ENCODE results near the gene ENPP6.

Gene ENPP6

DNA sequence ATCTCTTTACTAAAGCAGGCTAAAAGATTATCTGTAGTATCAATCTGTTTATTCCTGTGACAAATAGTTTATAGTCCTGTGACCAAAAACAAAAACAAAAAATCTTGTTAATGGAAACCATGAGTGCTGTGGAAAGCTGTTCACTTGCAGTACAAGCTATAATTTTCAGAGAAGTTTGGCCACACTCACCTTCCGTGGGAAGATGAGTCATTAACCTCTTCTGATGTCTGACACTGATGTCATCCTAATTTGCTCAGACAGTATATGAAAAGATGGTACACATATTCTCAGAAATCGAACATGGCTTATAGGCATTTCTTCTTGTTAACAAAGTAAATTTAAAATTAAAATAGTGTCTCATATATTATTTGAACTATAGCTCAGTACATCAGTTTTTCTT, 19.9 kb upstream of the ENPP6 start:
- TF ChIP-seq, protein P1, sequence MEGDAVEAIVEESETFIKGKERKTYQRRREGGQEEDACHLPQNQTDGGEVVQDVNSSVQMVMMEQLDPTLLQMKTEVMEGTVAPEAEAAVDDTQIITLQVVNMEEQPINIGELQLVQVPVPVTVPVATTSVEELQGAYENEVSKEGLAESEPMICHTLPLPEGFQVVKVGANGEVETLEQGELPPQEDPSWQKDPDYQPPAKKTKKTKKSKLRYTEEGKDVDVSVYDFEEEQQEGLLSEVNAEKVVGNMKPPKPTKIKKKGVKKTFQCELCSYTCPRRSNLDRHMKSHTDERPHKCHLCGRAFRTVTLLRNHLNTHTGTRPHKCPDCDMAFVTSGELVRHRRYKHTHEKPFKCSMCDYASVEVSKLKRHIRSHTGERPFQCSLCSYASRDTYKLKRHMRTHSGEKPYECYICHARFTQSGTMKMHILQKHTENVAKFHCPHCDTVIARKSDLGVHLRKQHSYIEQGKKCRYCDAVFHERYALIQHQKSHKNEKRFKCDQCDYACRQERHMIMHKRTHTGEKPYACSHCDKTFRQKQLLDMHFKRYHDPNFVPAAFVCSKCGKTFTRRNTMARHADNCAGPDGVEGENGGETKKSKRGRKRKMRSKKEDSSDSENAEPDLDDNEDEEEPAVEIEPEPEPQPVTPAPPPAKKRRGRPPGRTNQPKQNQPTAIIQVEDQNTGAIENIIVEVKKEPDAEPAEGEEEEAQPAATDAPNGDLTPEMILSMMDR (IDR thresholded peaks at IDR 0.05; ENCODE audit: low read depth, low read length) = no peak
- no peak for TF ChIP-seq EZH2phosphoT487 (IDR thresholded peaks at IDR 0.05; ENCODE audit: low read depth)
- no peak overlapping the region for H3K27ac ChIP-seq (ENCODE audit: low read length)
- no peak overlapping the region for H3K4me2 ChIP-seq (ENCODE audit: low read length)

DNA sequence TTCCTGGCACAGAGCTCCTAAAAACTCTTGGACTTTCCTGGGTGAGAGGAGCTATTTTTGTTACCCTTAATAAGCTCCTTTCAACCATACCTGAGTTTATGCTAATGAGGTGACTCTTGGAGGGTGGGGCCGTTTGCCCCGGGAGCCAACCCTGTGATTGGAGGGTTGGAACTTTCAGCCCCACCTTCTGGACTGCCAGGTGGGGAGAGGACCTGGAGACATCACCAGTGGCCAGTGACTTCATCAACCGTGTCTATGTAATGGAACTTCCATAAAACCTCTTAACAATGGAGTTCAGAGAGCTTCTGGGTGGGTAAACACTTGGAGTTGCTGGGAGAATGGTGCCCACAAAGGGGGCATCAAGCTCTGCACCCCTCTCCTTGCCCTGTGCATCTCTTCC, 17.9 kb upstream of the ENPP6 start:
- Histone ChIP-seq H3K27ac (ENCODE audit: low read length) (no peak overlapping the region), H3K4me2 (ENCODE audit: low read length) (no peak overlapping the region), H3K27me3 (ENCODE audit: low read depth, low read length) (no peaks in the 10 kb centered on the region), H3K9me3 (ENCODE audit: insufficient read depth, low read length) (no peaks in the 10 kb centered on the region), H3K36me3 (replicated peaks; ENCODE audit: low read depth, low read length) (no peaks in the 10 kb centered on the region), H2AFZ (ENCODE audit: low read depth, low read length) (no peak overlapping the region), H3K4me1 (ENCODE audit: low read length) (no peaks in the 10 kb centered on the region), H3K9ac (ENCODE audit: low read length) (no peak overlapping the region), H4K20me1 (ENCODE audit: insufficient read depth, low read length) (no peaks in the 10 kb centered on the region), H3K79me2 (ENCODE audit: low read length) (no peaks in the 10 kb centered on the region), H3K4me3 (ENCODE audit: low read length) (no peak overlapping the region)
- TF ChIP-seq EZH2phosphoT487 (IDR thresholded peaks at IDR 0.05; ENCODE audit: low read depth) = no peak
- TF ChIP-seq, protein P1 (IDR thresholded peaks at IDR 0.05; ENCODE audit: low read depth, low read length) = no peak

More for the DNA sequence above, 19.9 kb upstream of the ENPP6 start:
- Histone ChIP-seq H4K20me1 (ENCODE audit: insufficient read depth, low read length) (no peaks in the 10 kb centered on the region), H3K79me2 (ENCODE audit: low read length) (no peaks in the 10 kb centered on the region), H2AFZ (ENCODE audit: low read depth, low read length) (no peak overlapping the region), H3K4me1 (ENCODE audit: low read length) (no peaks in the 10 kb centered on the region), H3K4me3 (ENCODE audit: low read length) (no peak overlapping the region), H3K9ac (ENCODE audit: low read length) (no peak overlapping the region), H3K9me3 (ENCODE audit: insufficient read depth, low read length) (no peaks in the 10 kb centered on the region), H3K36me3 (replicated peaks; ENCODE audit: low read depth, low read length) (no peaks in the 10 kb centered on the region), H3K27me3 (ENCODE audit: low read depth, low read length) (no peaks in the 10 kb centered on the region)

DNA sequence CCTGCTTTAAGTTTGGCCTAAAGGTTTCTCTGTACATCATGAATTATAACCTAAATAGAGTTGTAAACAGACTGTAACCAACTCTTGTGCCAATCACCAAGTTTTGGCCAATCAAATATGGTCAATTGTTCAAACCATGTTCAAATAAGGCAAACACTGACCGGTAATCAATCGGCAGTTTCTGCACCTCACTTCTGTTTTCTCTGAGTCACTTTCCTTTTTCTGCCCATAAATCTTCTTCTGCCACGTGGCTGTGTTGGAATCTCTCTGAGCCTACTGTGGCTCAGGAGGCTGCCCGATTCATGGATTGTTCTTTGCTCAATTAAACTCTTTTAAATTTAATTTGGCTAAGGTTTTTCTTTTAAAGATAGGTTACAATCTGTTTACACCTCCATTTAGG, 16.5 kb upstream of the ENPP6 start:
- no peaks in the 10 kb centered on the region for H3K9me3 ChIP-seq (ENCODE audit: insufficient read depth, low read length)
- TF ChIP-seq, protein P1 (IDR thresholded peaks at IDR 0.05; ENCODE audit: low read depth, low read length) = no peak
- no peak for TF ChIP-seq EZH2phosphoT487 (IDR thresholded peaks at IDR 0.05; ENCODE audit: low read depth)

DNA sequence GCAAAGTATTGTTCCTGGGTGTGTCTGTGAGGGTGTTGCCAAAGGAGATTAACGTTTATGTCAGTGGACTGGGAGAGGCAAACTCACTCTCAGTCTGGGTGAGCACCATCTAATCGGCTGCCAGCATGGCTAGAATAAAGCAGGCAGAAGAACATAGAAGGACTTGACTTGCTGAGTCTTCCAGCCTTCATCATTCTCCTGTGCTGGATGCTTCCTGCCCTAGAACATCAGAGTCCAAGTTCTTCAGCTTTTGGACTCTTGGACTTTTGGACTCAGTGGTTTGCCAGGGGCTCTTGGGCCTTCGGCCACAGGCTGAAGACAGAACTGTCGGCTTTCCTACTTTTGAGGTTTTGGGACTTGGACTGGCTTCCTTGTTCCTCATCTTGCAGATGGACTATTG, 15.3 kb upstream of the ENPP6 start:
- H3K9ac ChIP-seq (ENCODE audit: low read length) = no peak overlapping the region
- H4K20me1 ChIP-seq (ENCODE audit: insufficient read depth, low read length) = no peaks in the 10 kb centered on the region
- H3K9me3 ChIP-seq (ENCODE audit: insufficient read depth, low read length) = no peaks in the 10 kb centered on the region
- H2AFZ ChIP-seq (ENCODE audit: low read depth, low read length) = no peak overlapping the region
- no peaks in the 10 kb centered on the region for H3K36me3 ChIP-seq (replicated peaks; ENCODE audit: low read depth, low read length)
- H3K27ac ChIP-seq (ENCODE audit: low read length) = no peak overlapping the region
- no peak overlapping the region for H3K4me2 ChIP-seq (ENCODE audit: low read length)
- no peaks in the 10 kb centered on the region for H3K4me1 ChIP-seq (ENCODE audit: low read length)
- H3K79me2 ChIP-seq (ENCODE audit: low read length) = no peaks in the 10 kb centered on the region
- no peaks in the 10 kb centered on the region for H3K27me3 ChIP-seq (ENCODE audit: low read depth, low read length)
- H3K4me3 ChIP-seq (ENCODE audit: low read length) = no peak overlapping the region
- TF ChIP-seq, protein P1 (IDR thresholded peaks at IDR 0.05; ENCODE audit: low read depth, low read length) = no peak
- TF ChIP-seq EZH2phosphoT487 (IDR thresholded peaks at IDR 0.05; ENCODE audit: low read depth) = no peak

More for the DNA sequence above, 16.5 kb upstream of the ENPP6 start:
- Histone ChIP-seq H3K79me2 (ENCODE audit: low read length) (no peaks in the 10 kb centered on the region), H3K27me3 (ENCODE audit: low read depth, low read length) (no peaks in the 10 kb centered on the region), H3K4me1 (ENCODE audit: low read length) (no peaks in the 10 kb centered on the region), H3K4me3 (ENCODE audit: low read length) (no peak overlapping the region), H3K27ac (ENCODE audit: low read length) (no peak overlapping the region), H2AFZ (ENCODE audit: low read depth, low read length) (no peak overlapping the region), H3K36me3 (replicated peaks; ENCODE audit: low read depth, low read length) (no peaks in the 10 kb centered on the region), H3K4me2 (ENCODE audit: low read length) (no peak overlapping the region), H3K9ac (ENCODE audit: low read length) (no peak overlapping the region), H4K20me1 (ENCODE audit: insufficient read depth, low read length) (no peaks in the 10 kb centered on the region)
